WERI-Rb-1 (cell line): ENCODE measurements around the gene RERE.

Source experiments
- DNase-seq: peaks from one replicate; pipeline ENCODE4 v3.0.0-alpha.2; 2020
- H3K27ac ChIP-seq: fragments of 250-450 bp; sonication (Bioruptor Pico); 2 replicates; pipeline ENCODE4 v1.5.1; 2020; ENCODE audit warnings: mild to moderate bottlenecking, moderate library complexity
- H3K27me3 ChIP-seq: fragments of 250-450 bp; sonication (Bioruptor Pico); 2 replicates; pipeline ENCODE4 v1.5.1; 2021; ENCODE audit warnings: mild to moderate bottlenecking, low read depth, moderate library complexity; ENCODE audit not compliant: insufficient read depth, severe bottlenecking
- H3K36me3 ChIP-seq: fragments of 250-450 bp; sonication (Bioruptor Pico); 2 replicates; pipeline ENCODE4 v1.5.1; 2020; ENCODE audit warnings: mild to moderate bottlenecking, moderate library complexity
- H3K4me3 ChIP-seq: 2 replicates; pipeline ENCODE4 v1.5.1; 2011; ENCODE audit warnings: low read depth, mild to moderate bottlenecking, control low read depth, low read length
- H3K9me3 ChIP-seq: fragments of 250-450 bp; sonication (Bioruptor Pico); 2 replicates; pipeline ENCODE4 v1.5.1; 2021; ENCODE audit warnings: mild to moderate bottlenecking, moderate library complexity; ENCODE audit not compliant: severe bottlenecking
- TF ChIP-seq, protein P1 (sequence below): IDR thresholded peaks from 2 replicates; pipeline ENCODE4 v1.5.1; 2011; ENCODE audit warnings: low read depth, mild to moderate bottlenecking, control low read depth, inconsistent platforms, low read length

The RERE gene

DNA sequence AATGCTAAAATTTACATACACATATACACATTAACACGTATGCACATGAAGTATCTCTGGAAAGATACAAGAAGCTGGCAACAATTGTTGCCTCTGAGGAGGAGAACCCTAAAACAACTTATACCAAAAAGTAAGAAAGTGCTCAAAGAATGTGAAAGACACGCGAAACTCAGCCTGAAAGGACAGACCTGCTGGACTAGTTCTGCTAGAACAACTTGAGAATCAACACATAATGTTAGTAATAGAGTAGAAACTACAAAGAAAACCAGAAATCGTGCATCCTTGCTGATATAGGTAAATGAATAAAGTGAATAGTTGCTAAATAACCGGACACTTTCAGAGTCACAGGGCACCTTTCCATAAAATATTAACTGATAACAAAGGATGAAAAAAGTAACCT lies 242.5 kb downstream of the RERE start:
- Histone ChIP-seq H3K36me3 (peaks cover 11% of the 10 kb centered on the region), H3K4me3 (no peak overlapping the region), H3K27me3 (no peaks in the 10 kb centered on the region), H3K27ac (no peak overlapping the region), H3K9me3 (no peaks in the 10 kb centered on the region)
- no peak for DNase-seq
- TF ChIP-seq, protein P1, sequence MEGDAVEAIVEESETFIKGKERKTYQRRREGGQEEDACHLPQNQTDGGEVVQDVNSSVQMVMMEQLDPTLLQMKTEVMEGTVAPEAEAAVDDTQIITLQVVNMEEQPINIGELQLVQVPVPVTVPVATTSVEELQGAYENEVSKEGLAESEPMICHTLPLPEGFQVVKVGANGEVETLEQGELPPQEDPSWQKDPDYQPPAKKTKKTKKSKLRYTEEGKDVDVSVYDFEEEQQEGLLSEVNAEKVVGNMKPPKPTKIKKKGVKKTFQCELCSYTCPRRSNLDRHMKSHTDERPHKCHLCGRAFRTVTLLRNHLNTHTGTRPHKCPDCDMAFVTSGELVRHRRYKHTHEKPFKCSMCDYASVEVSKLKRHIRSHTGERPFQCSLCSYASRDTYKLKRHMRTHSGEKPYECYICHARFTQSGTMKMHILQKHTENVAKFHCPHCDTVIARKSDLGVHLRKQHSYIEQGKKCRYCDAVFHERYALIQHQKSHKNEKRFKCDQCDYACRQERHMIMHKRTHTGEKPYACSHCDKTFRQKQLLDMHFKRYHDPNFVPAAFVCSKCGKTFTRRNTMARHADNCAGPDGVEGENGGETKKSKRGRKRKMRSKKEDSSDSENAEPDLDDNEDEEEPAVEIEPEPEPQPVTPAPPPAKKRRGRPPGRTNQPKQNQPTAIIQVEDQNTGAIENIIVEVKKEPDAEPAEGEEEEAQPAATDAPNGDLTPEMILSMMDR = no peak

DNA sequence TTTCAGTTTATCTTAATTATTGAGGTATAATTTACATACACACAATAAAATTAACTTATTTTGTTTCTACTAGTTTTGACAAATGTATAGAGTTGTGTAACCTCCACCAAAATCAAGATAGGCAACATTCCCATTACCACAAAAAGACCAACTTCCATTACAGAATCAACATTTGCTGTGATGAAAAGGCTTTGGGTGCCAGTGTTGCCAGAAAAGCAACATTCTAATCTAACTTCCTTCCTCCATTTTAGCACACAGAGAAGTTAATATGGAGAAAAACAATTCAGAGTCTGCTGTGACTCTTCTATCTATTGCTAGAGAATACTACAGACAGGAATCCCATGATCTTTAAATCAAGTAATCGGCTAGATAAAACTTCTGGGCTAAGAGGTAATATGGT lies 245.3 kb downstream of the RERE start:
- no peak for DNase-seq
- Histone ChIP-seq H3K27ac (peak overlapping the region; percentile 80), H3K36me3 (peaks cover under 1% of the 10 kb centered on the region; the same call in 1 of the 2 replicates), H3K9me3 (no peaks in the 10 kb centered on the region), H3K4me3 (no peak overlapping the region), H3K27me3 (no peaks in the 10 kb centered on the region)
- TF ChIP-seq, protein P1 = no peak

DNA sequence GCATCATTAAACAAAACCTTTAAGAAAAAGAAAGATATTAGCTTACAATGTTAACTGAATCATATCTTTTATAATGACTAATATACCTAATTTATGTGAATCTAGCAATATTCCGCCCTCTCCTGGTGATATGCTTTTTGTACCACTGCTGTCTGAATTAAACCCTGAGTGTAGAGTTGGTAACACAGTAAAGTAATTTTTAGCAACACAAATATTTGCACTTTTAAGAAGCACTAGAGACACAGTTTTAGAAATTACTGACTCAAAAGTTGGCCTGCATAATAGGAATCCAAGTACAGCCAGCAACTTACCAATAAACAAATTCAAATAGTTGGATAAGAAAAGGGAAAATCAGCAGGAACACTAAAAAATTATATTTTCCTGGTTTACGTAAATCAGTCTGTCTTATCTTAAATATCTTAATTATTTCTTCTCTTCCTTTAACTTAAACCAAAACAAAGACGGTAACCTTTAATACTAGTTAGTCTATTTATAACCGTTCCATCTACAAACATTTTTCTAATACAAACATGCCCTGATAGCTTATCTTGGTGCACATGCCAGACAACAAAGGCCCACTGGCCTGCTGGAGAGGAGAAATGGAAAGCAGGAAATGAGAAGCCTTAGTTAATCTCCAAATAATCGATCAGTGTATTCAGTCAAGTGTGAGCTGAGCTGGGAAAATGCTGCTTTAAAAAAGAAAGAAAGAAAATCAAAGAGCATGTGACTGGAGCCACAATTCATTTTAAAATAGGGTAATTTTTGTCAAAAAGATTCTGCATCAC lies 246.0 kb downstream of the RERE start:
- peak; percentile 67 for DNase-seq
- TF ChIP-seq, protein P1 = no peak
- no peak overlapping the region; the same call in 1 of the 2 replicates for H3K4me3 ChIP-seq
- H3K27me3 ChIP-seq = no peaks in the 10 kb centered on the region
- no peaks in the 10 kb centered on the region for H3K9me3 ChIP-seq
- no peaks in the 10 kb centered on the region for H3K36me3 ChIP-seq
- H3K27ac ChIP-seq = peak overlapping the region; percentile 80

DNA sequence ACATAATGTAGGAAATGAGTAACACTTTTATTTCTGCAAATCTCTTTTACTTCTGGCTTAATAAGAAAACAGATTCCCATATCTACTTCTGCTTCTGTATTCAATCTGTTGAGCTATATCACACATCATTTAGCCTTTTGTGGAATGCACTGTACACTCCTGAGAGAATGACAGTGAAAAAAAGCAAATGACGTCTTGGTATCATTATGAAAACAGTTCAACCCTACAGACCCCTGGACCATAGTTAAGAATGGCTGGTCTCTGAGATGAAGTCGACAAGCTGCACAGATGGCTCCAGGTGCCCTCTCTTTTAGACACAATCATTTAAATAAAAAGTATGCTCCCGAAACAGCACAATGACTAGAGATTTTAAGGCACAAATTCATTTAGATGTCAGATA lies 247.0 kb downstream of the RERE start:
- TF ChIP-seq, protein P1 = no peak
- no peak for DNase-seq
- Histone ChIP-seq H3K9me3 (no peaks in the 10 kb centered on the region), H3K27me3 (no peaks in the 10 kb centered on the region), H3K27ac (peak overlapping the region; percentile 80), H3K36me3 (peaks cover 6% of the 10 kb centered on the region), H3K4me3 (no peak overlapping the region)

GRCh38 chr1:8569242-8569641 lies 248.2 kb downstream of the RERE start:
- TF ChIP-seq, protein P1 = no peak
- no peak overlapping the region for H3K4me3 ChIP-seq
- no peaks in the 10 kb centered on the region for H3K27me3 ChIP-seq
- no peak for DNase-seq
- peak overlapping the region; percentile 67 for H3K27ac ChIP-seq
- H3K9me3 ChIP-seq = no peaks in the 10 kb centered on the region
- H3K36me3 ChIP-seq = peaks cover 6% of the 10 kb centered on the region

DNA sequence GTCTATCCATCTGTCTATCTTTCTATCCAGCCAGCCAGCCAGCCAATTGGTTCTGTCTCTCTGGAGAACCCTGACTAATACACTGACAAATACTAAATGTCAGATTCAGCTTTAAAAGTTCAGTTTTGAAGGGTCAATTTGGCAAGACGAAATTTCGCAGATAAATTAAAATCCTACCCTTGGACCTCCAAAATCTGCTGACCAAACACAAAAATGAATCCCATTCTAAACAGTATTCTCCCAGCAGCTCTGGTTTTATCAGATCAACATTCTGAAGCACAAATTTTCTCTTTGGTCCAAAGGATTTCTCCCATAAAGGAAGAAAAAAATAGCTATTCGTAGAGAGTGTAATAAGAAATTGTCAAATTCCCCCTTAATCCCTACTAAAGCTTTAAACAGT lies 248.6 kb downstream of the RERE start:
- H3K4me3 ChIP-seq = no peak overlapping the region
- H3K36me3 ChIP-seq = peaks cover 6% of the 10 kb centered on the region
- DNase-seq = peak; percentile 41
- TF ChIP-seq, protein P1 = no peak
- H3K9me3 ChIP-seq = no peaks in the 10 kb centered on the region
- H3K27ac ChIP-seq = peak overlapping the region; percentile 67
- no peaks in the 10 kb centered on the region for H3K27me3 ChIP-seq
